ENCODE measurements around the gene TMEM132A. TPM values are rescaled to one million over a fixed set of nuclear protein-coding genes. Genes with fewer than 3 reads are reported as not detected.
"Not testable (repeated sequence)": the region's sequence is repeated elsewhere in the genome, so short reads cannot be mapped to it uniquely, and the experiment has no call there.

The TMEM132A gene
- total RNA-seq, 2 donors from 2014 or later: 9.3 to 12.2 TPM

DNA sequence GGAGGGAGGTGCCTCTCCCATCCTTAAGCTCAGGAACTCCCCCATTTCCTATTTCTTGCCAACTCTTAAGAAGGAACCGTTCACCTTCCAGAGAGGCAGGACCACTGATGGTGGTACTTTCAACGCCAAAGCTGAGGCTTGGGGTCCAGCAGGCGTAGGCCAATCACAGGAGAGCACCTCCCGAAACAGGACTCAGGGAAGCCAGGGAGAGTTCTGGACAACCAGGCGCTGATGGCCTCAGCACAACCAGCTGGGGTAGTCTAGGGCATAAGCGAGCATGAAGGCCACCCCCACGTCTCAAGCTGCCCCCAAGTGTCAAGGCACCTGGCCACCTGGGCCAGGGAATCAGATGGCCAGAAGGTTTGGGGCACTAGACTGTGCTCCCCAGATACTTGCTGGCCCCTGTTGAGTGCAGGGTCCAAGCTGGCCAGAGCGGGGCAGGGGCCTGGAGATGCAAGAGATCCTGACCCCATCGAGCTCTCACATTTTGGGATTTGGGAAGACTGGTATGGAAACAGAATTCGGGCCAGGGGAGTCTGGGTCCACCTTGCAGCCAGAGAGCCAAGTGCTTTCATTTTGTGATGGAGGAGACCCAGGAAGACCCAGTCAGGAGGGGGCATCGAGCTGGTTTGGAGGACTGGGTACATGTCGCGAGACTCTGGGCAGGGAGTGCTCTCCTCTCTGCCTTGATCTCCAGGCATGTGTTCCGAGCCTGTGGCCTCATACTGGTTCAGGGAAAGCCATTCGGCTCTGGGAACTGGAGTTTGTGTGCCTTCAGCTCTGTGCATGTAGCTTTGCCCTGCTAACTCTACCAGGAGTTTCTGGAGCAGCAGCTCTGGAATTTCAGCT lies 48.1 kb downstream of the TMEM132A start:
- Histone ChIP-seq H3K27ac (no peak overlapping the region), H3K27me3 (no peaks in the 10 kb centered on the region), H3K36me3 (replicated peaks in 1 of 2; ENCODE audit: insufficient read depth in 1 of 2, low read depth in 2 of 2) (no peaks in the 10 kb centered on the region), H3K4me3 (no peak overlapping the region), H3K9me3 (no peaks in the 10 kb centered on the region), H3K4me1 (peaks cover 4% of the 10 kb centered on the region)
- ATAC-seq (no peak), DNase-seq (no peak)
- WGBS, 2 donors: 70 to 75% methylated on average over 8 to 14 of the region's 15 CpGs
- intact Hi-C loops (cut with DNase I): no loop called here
- no peak for TF ChIP-seq POLR2A (IDR thresholded peaks at IDR 0.05)
- TF ChIP-seq, protein P1, sequence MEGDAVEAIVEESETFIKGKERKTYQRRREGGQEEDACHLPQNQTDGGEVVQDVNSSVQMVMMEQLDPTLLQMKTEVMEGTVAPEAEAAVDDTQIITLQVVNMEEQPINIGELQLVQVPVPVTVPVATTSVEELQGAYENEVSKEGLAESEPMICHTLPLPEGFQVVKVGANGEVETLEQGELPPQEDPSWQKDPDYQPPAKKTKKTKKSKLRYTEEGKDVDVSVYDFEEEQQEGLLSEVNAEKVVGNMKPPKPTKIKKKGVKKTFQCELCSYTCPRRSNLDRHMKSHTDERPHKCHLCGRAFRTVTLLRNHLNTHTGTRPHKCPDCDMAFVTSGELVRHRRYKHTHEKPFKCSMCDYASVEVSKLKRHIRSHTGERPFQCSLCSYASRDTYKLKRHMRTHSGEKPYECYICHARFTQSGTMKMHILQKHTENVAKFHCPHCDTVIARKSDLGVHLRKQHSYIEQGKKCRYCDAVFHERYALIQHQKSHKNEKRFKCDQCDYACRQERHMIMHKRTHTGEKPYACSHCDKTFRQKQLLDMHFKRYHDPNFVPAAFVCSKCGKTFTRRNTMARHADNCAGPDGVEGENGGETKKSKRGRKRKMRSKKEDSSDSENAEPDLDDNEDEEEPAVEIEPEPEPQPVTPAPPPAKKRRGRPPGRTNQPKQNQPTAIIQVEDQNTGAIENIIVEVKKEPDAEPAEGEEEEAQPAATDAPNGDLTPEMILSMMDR (IDR thresholded peaks at IDR 0.05): no peak

DNA sequence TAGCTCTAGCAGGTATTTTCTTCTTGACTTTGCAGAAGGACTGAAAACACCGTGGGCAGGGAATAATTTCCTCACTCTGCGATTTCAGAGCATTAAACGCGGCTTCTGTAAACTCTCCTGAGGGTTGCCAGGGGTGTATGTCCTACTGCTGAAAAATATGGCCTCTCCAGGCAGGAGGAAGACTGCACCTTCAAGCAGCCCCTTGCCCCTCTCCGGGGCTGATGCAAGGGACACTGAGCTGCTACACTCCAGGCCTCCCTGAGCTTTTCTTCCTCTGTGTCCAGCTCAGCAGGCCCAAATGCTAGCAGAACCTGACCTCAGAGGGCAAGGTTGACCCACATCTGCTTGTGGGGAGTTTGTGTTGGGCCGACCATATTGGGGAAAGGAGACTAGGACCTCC lies 49.4 kb downstream of the TMEM132A start:
- Histone ChIP-seq H3K36me3 (replicated peaks in 1 of 2; ENCODE audit: insufficient read depth in 1 of 2, low read depth in 2 of 2) (no peaks in the 10 kb centered on the region), H3K4me3 (no peak overlapping the region), H3K9me3 (no peaks in the 10 kb centered on the region), H3K27ac (no peak overlapping the region), H3K27me3 (no peaks in the 10 kb centered on the region), H3K4me1 (peaks cover 4% of the 10 kb centered on the region)
- no peak for ATAC-seq
- no peak for TF ChIP-seq POLR2A (IDR thresholded peaks at IDR 0.05)
- TF ChIP-seq, protein P1 (IDR thresholded peaks at IDR 0.05): no peak
- intact Hi-C loops (cut with DNase I): no loop called here
- WGBS, 2 donors: 68 to 88% methylated on average over 6 of the region's 6 CpGs
- no peak for DNase-seq

DNA sequence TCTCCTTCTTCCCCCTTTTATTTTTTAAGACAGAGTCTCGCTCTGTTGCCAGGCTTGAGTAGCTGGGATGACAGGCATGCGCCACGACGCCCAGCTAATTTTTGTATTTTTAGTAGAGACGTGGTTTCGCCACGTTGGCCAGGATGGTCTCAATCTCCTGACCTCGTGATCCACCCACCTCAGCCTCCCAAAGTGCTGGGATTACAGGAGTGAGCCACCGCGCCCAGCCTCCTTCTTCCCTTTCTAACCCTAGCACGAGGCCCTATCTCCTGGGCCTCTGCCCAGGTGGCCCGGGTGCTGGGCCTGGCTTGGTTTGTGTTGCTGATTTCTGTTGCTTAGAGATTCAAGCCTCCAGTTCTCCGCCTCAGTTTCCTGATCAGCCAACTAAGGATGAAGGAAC lies 50.1 kb downstream of the TMEM132A start:
- intact Hi-C loops (cut with DNase I); ATAC-seq; H3K36me3 ChIP-seq (replicated peaks in 1 of 2; ENCODE audit: insufficient read depth in 1 of 2, low read depth in 2 of 2); H3K4me3 ChIP-seq; DNase-seq; H3K27me3 ChIP-seq; H3K9me3 ChIP-seq; H3K27ac ChIP-seq; H3K4me1 ChIP-seq: not testable (repeated sequence)
- 71 to 82% methylated on average over 13 of the region's 13 CpGs for WGBS, 2 donors

DNA sequence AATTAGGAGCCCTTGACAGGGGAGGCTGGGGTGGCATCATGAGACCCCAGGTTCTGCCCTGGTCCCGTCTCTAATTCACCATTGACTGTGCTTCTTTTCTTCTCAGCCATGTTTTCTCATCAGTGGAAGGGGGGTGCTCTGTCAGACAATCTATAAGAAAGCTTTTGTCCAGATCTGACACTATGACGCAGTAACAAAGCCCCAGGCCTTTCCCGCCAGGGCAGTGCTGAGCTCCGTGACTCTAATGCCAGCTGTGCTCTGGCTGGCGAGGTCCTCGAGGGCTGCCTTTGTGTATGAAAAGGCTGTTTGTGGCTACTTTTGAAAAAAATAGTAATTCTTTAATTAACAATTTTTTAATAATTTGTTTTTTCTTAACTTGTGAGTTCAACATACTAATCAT lies 50.5 kb downstream of the TMEM132A start:
- no peak overlapping the region for H3K27ac ChIP-seq

DNA sequence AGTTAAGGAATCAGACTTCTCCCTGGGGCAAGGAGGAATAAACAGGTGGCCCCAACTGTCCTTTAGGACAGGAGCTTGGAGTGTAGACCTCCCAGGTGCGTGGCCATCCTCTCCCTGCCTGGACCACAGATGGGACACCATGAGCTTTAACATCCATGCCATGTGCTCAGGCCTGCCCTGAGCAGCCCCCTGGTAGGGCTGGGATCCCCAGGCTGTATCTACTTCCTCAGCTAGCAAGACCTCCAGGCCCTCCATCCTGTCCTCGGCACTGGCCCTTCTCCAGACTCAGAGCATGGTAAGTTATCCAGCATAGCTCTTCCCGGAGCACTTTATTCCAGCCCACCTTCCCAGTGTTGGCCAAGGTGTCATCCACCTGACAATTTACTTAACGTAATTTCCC lies 53.0 kb downstream of the TMEM132A start:
- DNase-seq: no peak
- no peak for ATAC-seq
- Histone ChIP-seq H3K27ac (no peak overlapping the region), H3K4me3 (no peak overlapping the region), H3K36me3 (replicated peaks in 1 of 2; ENCODE audit: insufficient read depth in 1 of 2, low read depth in 2 of 2) (no peaks in the 10 kb centered on the region), H3K4me1 (no peaks in the 10 kb centered on the region), H3K27me3 (no peaks in the 10 kb centered on the region), H3K9me3 (no peaks in the 10 kb centered on the region)
- WGBS, 2 donors: 76 to 94% methylated on average over 3 to 4 of the region's 4 CpGs
- intact Hi-C loops (cut with DNase I): no loop called here
- TF ChIP-seq, protein P1 (IDR thresholded peaks at IDR 0.05): no peak
- no peak for TF ChIP-seq POLR2A (IDR thresholded peaks at IDR 0.05)

More for the DNA sequence above, 50.5 kb downstream of the TMEM132A start:
- no peak overlapping the region for H3K4me3 ChIP-seq
- H3K4me1 ChIP-seq: peaks cover 4% of the 10 kb centered on the region
- TF ChIP-seq POLR2A (IDR thresholded peaks at IDR 0.05): no peak
- TF ChIP-seq, protein P1 (IDR thresholded peaks at IDR 0.05): no peak
- 86 to 90% methylated on average over 6 of the region's 6 CpGs for WGBS, 2 donors
- H3K27me3 ChIP-seq: no peaks in the 10 kb centered on the region
- ATAC-seq: no peak
- H3K9me3 ChIP-seq: no peaks in the 10 kb centered on the region
- intact Hi-C loops (cut with DNase I): no loop called here
- no peak for DNase-seq
- H3K36me3 ChIP-seq (replicated peaks in 1 of 2; ENCODE audit: insufficient read depth in 1 of 2, low read depth in 2 of 2): no peaks in the 10 kb centered on the region
